DOHH2 (cell line): ENCODE results near the gene KLRF1.

Source experiments
- H3F3A ChIP-seq: fragments of 200-600 bp; sonication (generic), shearing (Covaris generic); 2 replicates; pipeline ENCODE4 v1.6.0; 2016; ENCODE audit warnings: antibody characterized with exemption, mild to moderate bottlenecking; ENCODE audit not compliant: control insufficient read depth, insufficient read depth
- H3K27ac ChIP-seq: fragments of 200-600 bp; sonication (generic); 2 replicates; pipeline ENCODE4 v1.5.1; 2014; ENCODE audit warnings: low read depth, mild to moderate bottlenecking, low read length, moderate library complexity
- H3K27me3 ChIP-seq: fragments of 200-600 bp; sonication (generic); 2 replicates; pipeline ENCODE4 v1.6.1; 2014; ENCODE audit warnings: mild to moderate bottlenecking, low read length, mixed read lengths; ENCODE audit not compliant: control insufficient read depth
- H3K36me3 ChIP-seq: fragments of 200-600 bp; sonication (generic); 2 replicates; pipeline ENCODE4 v1.6.1; 2014; ENCODE audit warnings: mild to moderate bottlenecking, low read length, moderate library complexity, mixed read lengths; ENCODE audit not compliant: control insufficient read depth
- H3K4me1 ChIP-seq: fragments of 200-600 bp; sonication (generic); 2 replicates; pipeline ENCODE4 v1.6.1; 2014; ENCODE audit warnings: mild to moderate bottlenecking, low read length, mixed read lengths; ENCODE audit not compliant: control insufficient read depth
- H3K4me2 ChIP-seq: fragments of 200-600 bp; sonication (generic); 2 replicates; pipeline ENCODE4 v1.6.0; 2014; ENCODE audit warnings: mild to moderate bottlenecking, low read length, moderate library complexity
- H3K4me3 ChIP-seq: fragments of 200-600 bp; sonication (generic); 2 replicates; pipeline ENCODE4 v1.5.1; 2014; ENCODE audit warnings: mild to moderate bottlenecking, low read length, mixed read lengths
- H3K79me2 ChIP-seq: fragments of 200-600 bp; sonication (generic); 2 replicates; pipeline ENCODE4 v1.6.1; 2014; ENCODE audit warnings: mild to moderate bottlenecking, low read length, mixed read lengths; ENCODE audit not compliant: control insufficient read depth
- H3K9me2 ChIP-seq: fragments of 200-600 bp; sonication (generic); replicated peaks from 2 replicates; pipeline ENCODE4 v1.6.1; 2014; ENCODE audit warnings: mild to moderate bottlenecking, low read length, mixed read lengths; ENCODE audit not compliant: control insufficient read depth
- H3K9me3 ChIP-seq: fragments of 200-600 bp; sonication (generic); 2 replicates; pipeline ENCODE4 v1.6.1; 2014; ENCODE audit warnings: antibody characterized with exemption, low read length, mixed read lengths; ENCODE audit not compliant: control insufficient read depth, insufficient read depth
- H4K20me1 ChIP-seq: fragments of 200-600 bp; sonication (generic); 2 replicates; pipeline ENCODE4 v1.6.0; 2014; ENCODE audit warnings: low read depth, mild to moderate bottlenecking, antibody characterized with exemption, low read length, moderate library complexity; ENCODE audit not compliant: control insufficient read depth, insufficient read depth
- CTCF ChIP-seq: fragments of 200-600 bp; sonication (generic); IDR thresholded peaks from one replicate; pipeline ENCODE4 v1.5.1; 2014; ENCODE audit warnings: antibody characterized with exemption, mild to moderate bottlenecking, low read depth, low read length; ENCODE audit not compliant: poor library complexity, severe bottlenecking
- EZH2phosphoT487 ChIP-seq: fragments of 200-600 bp; sonication (generic); IDR thresholded peaks from 2 replicates; pipeline ENCODE4 v1.6.1; 2017; ENCODE audit warnings: borderline replicate concordance, mild to moderate bottlenecking, antibody characterized with exemption, low read length, moderate library complexity, mixed read lengths

KLRF1 gene

GRCh38 chr12:9856894-9857293 lies 29.6 kb downstream of the KLRF1 start:
- H3K4me2 ChIP-seq, result no peak overlapping the region
- H3K79me2 ChIP-seq, result no peaks in the 10 kb centered on the region
- H3F3A ChIP-seq, result no peaks in the 10 kb centered on the region
- H3K36me3 ChIP-seq, result no peaks in the 10 kb centered on the region
- no peaks in the 10 kb centered on the region for H4K20me1 ChIP-seq
- no peaks in the 10 kb centered on the region for H3K4me1 ChIP-seq
- no peak overlapping the region for H3K4me3 ChIP-seq
- TF ChIP-seq EZH2phosphoT487 (no peak), CTCF (no peak)
- H3K27me3 ChIP-seq, result peaks cover 13% of the 10 kb centered on the region
- no peak overlapping the region for H3K27ac ChIP-seq
- H3K9me2 ChIP-seq, result no peaks in the 10 kb centered on the region
- H3K9me3 ChIP-seq, result no peaks in the 10 kb centered on the region

GRCh38 chr12:9858135-9858534 lies 30.9 kb downstream of the KLRF1 start:
- Histone ChIP-seq H3F3A (no peaks in the 10 kb centered on the region), H3K9me3 (no peaks in the 10 kb centered on the region), H3K36me3 (no peaks in the 10 kb centered on the region), H3K4me2 (no peak overlapping the region), H4K20me1 (no peaks in the 10 kb centered on the region), H3K79me2 (no peaks in the 10 kb centered on the region), H3K4me1 (no peaks in the 10 kb centered on the region), H3K27me3 (peaks cover 10% of the 10 kb centered on the region), H3K4me3 (no peak overlapping the region), H3K27ac (no peak overlapping the region), H3K9me2 (no peaks in the 10 kb centered on the region)
- no peak for TF ChIP-seq EZH2phosphoT487
- no peak for TF ChIP-seq CTCF

GRCh38 chr12:9864913-9865675 lies 37.8 kb downstream of the KLRF1 start:
- TF ChIP-seq EZH2phosphoT487 (no peak), CTCF (no peak)
- Histone ChIP-seq H3K9me3 (no peaks in the 10 kb centered on the region), H3K27me3 (peaks cover 16% of the 10 kb centered on the region), H3K27ac (no peak overlapping the region), H3K79me2 (no peaks in the 10 kb centered on the region), H3K4me3 (no peak overlapping the region), H3K4me1 (peaks cover 22% of the 10 kb centered on the region), H3F3A (no peaks in the 10 kb centered on the region), H3K9me2 (no peaks in the 10 kb centered on the region), H4K20me1 (no peaks in the 10 kb centered on the region), H3K36me3 (no peaks in the 10 kb centered on the region), H3K4me2 (no peak overlapping the region)
